GM18868 (cell line): Measurements from ENCODE around the gene MAPRE3.
"Not testable (repeated sequence)": the region's sequence is repeated elsewhere in the genome, so short reads cannot be mapped to it uniquely, and the experiment has no call there.

Source experiments
- ATAC-seq: cut with Tn5 transposase; IDR thresholded peaks from one replicate; pipeline ENCODE4 v1.9.1; 2021; ENCODE audit warnings: mild to moderate bottlenecking, moderate library complexity; ENCODE audit not compliant: unreplicated experiment

The MAPRE3 gene

DNA sequence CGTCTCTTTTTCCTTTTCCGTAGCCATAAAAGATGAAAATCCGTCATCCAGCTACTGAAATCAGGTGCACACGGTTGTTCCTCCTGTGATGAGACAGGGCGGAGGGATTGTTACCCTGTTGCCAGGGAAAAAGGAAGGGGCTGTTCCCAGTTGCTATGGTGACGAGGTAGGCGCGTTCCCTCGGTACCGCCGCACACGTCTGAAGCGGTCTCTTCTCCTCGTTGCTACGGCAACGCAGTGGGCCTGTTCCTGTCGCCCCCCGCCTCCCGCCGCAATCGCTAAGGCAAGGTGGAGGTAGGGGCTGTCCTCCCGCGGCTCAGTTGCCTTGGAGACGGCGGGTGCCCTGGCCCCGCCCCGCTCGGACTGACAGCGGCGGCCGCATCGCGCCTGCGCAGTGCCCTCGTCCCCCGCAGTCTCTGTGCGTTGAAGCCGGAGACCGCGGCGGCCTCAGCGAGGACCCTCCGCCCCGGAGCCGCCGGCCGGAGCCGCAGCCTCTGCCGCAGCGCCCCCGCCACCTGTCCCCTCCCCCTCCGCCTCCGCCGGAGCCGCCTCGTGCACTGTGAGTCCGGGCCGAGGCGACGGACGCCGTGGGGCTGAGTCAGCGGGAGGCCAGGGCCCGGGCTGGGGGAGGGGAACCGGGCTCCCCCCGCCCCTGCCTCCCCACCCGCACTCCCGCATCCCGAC, at the start of gene MAPRE3:
Gene MAPRE3, plus strand, starts transcription at position 394 of the 684 bp plus-strand sequence. CDS start 51,582 bp downstream, outside the sequence.
- peak; percentile 70 for ATAC-seq

DNA sequence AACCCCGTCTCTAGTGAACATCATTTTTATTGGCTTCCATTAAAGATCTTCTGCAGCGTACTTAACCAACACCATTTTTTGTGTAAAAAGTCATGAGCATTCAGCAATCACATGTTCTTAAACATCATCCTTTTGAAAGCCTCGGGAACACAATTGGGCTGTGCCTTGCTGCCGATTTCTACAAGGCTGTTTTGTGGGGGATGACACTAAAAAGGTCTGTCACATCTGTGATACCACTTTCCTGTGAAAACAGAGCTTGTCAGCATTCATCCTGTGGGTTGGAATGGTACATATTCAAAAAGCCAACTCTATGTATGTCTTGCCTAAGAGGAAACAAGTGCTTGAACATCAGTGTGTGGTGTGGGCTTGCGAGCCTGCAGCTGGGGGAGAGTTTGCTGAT, 49.1 kb upstream of the MAPRE3 start:
- no peak for ATAC-seq

DNA sequence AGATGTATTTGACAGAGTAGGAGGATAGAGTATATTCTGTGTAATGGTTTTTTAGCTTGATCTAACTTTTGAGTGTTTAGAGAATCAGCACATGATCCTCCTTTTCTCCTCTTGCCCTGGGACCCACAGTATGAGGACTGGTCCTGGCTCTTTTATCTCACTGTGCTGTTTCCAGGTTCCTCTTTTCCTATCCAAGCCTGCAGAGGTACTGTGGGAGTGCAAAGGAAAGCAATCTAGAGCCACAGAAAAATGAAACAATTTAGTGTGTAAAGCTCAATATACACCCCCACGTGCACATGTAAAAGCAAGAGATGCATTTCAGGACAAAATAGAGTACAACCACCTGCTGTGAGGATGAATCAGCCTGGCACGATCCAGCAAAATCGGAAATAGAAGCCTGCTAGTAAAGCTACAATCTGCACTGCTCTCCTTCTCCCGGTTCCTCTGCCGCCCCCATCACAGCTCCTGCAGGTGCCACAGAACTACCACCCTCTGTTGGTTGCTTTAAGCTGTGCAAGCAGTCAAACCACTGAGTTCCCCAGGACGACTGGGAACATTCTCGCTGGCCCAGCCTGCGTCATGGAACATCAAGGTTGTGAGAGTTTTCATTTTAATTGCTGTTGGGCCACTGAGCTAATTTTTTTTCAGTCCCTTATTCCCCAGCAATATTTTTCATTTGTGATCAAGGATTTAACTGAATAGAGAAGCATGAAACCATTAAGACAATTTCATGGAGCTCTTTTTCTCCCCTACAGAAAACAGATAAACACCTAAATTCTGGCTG, 47.8 kb upstream of the MAPRE3 start:
- ATAC-seq, result no peak

GRCh38 chr2:26923189-26923466, 47.3 kb upstream of the MAPRE3 start:
- ATAC-seq, result not testable (repeated sequence)

DNA sequence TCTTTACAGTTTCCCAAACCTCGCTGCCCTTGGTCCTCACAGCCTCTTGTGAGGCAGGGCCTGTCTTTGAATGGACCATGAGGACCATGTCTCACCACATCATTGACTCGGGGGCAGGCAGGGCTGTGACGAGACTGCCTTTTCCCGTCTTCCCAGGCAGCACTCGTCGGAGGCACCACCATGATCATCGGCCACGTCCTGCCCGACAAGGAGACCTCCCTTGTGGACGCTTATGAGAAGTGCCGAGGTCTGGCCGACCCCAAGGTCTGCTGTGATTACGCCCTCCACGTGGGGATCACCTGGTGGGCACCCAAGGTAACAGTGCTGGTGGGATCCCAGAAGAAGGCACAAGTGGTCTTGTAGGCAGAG, 45.7 kb upstream of the MAPRE3 start:
- no peak for ATAC-seq

DNA sequence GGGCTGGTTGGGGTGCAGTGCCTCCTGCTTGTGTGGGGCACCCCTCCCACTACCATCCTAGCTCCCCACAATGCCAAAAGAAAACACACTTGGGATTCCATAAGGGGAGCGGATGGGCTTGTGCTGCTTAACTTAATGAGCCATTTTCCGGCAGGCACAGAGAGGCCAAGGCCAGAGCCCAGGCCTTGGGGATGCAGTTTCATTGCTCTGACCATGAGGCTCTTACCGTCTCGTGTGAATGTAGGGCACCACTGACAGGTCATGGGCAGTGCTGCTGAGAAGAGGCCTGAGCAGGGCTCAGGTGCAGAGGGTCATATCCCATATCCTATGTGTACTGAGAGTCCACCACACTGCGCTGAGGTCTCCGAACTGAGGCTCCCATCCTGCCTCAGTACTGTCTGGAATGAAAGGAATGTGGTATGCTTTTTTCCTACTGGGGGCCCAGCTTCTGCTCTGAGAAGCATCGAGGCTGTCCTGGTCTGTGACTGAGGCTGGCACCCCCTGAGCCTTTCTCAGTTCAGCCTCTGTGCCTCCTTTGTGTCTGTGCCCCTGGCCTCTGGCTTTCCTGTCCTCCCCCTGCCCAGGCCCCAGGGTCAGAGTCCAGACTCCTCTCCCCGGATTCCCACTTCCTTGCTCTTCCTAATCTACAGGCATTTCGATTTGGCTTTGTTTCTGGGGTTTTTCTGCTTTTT, 45.2 kb upstream of the MAPRE3 start:
- no peak for ATAC-seq

GRCh38 chr2:26927221-26927620, 43.2 kb upstream of the MAPRE3 start:
- no peak for ATAC-seq

- no peak for ATAC-seq
These were observed 37.5 kb upstream of the MAPRE3 start for GRCh38 chr2:26932974-26933373.

- ATAC-seq, result no peak
These were observed 36.8 kb upstream of the MAPRE3 start for GRCh38 chr2:26933431-26934334.

GRCh38 chr2:26934335-26934724, 36.1 kb upstream of the MAPRE3 start:
- no peak for ATAC-seq

- no peak for ATAC-seq
These were observed 35.5 kb upstream of the MAPRE3 start for GRCh38 chr2:26934985-26935384.

DNA sequence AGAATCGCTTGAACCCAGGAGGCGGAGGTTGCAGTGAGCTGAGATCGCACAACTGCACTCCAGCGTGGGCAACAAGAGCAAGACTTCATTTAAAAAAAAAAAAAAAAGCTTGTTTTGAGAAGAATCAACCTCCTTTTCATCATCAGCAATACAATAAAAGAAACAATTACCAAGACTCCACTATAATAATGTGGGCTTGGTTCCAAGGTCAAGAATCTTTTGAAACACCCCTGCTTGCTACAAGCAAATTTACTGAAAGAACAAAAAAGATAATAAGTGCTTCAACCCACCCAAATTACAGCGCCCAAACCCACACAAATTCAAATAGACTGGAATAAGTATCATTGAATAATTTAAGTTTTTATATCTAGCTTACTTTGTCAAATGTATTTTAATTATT, 33.6 kb upstream of the MAPRE3 start:
- ATAC-seq, result no peak

DNA sequence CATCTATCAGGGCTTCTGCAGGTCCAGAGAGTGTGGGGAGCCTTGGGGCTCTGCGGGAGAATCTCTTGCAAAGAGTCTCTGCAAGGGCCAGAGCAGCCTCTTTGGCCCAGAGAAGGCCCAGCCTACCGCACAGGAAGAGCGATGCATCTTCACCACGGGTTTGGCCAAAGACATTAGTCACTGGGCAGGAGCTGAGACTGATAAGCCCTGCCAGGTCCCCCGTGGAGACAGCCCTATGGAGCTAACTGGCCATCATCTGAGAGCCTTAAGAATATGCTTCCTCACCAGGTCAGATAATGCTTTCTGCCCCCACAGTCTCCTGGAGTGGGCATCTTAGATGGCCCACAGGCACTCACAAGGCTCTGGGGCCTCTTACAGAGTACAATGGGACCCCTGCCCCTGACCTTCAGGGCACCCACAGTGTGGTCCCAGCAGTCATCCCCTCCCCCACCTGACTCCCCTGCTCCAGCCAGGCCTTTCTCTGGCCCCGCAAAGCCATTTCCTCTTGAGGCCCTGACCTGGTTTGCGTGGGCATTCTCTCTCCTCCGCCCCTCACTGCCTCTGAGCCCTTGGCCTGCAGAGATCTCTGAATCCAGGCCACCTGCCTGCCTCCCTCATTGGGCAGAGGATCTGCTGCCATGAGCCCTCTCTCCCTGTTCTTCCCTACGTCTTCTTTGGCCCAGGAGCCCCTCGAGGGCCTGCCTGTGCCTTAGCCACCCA, 31.9 kb upstream of the MAPRE3 start:
- no peak for ATAC-seq

GRCh38 chr2:26940001-26940400, 30.4 kb upstream of the MAPRE3 start:
- ATAC-seq, result no peak

DNA sequence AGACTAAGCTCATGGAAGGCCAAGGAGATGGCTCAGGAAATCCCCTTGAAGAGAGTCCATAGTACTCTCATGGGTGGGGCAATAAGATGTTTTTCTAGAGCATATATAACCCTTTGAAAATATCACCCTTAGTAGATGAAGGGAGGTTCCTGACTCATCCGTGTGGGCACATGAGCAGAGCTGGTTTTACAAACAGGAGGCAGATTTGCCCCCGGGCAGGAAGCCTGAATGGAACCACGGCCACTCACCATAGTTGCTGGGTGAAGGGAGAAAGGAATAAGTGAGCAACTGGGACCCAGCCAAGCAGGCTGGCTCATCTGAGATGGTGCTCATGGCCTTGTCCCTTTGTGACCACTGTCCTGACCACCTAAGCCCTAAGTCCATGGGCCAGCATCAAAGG, 29.0 kb upstream of the MAPRE3 start:
- no peak for ATAC-seq

GRCh38 chr2:26942543-26943295, 27.7 kb upstream of the MAPRE3 start:
- no peak for ATAC-seq

GRCh38 chr2:26945991-26946750, 24.3 kb upstream of the MAPRE3 start:
- ATAC-seq, result no peak

DNA sequence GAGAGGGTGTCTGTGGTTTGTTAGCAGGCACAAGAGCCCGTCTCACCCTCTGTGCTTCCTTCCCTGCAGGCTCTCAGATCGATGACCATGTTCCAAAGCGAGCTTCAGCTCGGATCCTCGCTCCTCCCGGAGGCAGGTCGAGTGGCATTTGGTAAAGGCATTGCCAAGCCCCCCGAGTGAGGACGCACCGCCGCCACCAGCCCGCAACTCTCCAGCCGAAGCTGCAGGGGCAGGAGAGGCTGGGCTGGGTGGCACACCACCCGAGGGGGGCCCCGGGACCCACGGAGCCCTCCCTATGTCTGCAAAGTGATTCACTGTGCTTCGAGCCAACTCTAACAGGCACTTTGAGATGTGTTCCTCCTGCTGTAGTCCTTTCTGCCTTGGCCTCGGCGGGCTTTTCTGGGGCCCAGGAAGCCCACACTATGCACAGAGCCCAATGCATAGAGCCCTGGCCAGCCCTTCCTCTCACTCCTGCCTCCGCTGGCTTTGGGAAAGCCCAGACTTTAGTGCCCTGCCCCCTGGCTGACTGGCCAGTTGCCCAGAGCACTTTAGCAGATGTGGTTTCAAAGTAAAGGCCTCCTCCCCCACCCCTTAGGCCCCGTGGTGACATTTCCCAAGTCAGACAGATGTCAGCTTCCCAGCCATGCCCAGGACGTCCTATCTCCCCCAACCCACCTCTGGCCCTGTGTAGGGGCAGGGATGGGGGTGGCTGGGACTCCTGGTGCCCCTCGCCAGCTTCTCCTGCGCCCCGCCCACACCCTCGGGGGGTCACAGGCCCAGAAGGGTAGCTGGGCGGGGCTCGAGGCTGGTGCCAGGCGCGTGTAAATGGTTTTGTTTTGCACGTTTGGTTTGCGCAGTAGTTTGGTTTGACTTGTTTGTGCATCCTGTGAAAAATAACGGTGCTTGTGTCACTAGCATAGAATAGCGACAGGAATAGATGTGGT, 23.3 kb upstream of the MAPRE3 start:
- ATAC-seq, result no peak
